Parietal lobe (tissue), 2 donors: ENCODE results near the gene GLB1L. TPM values are rescaled to one million over a fixed set of nuclear protein-coding genes. Genes with fewer than 3 reads are reported as not detected.
A peak's percentile ranks its signal among the peaks of the same experiment; 100 is the strongest.

Source experiments
- small RNA-seq: library from RNA; depleted of rRNA; stranded (forward); fragments of <200 nt; gene quantifications from one replicate; pipeline ENCODE3, GENCODE V24; 2014; ENCODE audit warnings: low replicate concordance
- total RNA-seq: library from RNA; depleted of rRNA; stranded (reverse); fragments of >200 nt; gene quantifications from one replicate; pipeline ENCODE4 v1.2.3, GENCODE V29; 2014

The GLB1L gene
- total RNA-seq, result 3.4 TPM

GRCh38 chr2:219245148-219245898 lies at the start of gene GLB1L, which contains the start of gene STK16:
TSS of gene GLB1L (minus strand) at chr2:219245444. CDS start at chr2:219243573, 1,871 bp downstream.
TSS of gene STK16 (plus strand) at chr2:219245479. CDS start at chr2:219246000, 521 bp downstream.

GRCh38 chr2:219279151-219279915 lies 34.1 kb upstream of the GLB1L start, which contains the start of gene DNAJB2:
TSS of gene DNAJB2 (plus strand) at chr2:219279366. CDS start at chr2:219279834, 468 bp downstream.

GRCh38 chr2:219253753-219254589 lies 8.7 kb upstream of the GLB1L start, which contains the start of gene TUBA4A:
TSS of gene TUBA4A (minus strand) at chr2:219253918. CDS start at chr2:219253858, 60 bp downstream.

DNA sequence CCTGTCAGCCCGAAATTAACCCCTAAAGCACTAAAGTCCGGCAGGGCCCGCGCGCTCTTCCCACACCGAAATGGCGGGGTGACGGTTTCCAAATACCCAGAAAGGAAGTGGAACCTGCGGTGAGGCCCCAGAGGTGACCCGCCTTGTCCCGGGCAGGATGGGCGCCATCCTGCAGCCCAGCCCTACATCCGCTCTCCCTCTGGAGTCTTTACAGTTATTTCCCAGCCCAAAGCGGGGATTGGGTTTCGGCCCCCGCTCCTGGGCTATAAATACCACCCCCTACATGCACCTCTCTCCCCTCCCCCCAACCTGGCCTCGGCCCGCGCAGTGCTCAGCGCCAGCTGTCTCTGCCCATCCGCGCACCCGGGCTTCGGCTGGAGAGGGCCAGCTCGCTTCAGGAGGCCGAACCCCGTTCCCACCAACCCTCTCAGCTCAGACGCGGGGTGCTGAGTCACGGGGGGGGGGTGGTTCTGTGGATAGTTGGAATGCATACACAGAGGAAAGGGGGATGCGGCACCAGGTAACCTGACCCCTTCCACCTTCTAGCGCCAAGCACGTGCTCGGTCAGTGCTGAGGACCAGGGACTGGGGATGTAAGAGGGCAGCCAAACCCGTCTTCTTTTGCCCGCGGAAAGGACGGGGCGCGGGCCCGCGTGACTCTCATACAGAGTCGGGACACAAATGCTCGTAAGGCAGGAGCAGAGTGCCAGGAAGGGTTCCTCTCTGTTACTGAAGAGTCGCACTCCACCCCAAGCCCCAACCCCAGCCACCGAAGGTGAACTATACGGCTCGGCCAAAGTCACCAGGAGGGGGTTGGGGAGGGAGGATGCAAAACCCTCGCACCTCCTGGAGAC lies 7.9 kb upstream of the GLB1L start, which contains the start of gene TUBA4B:
TSS of gene TUBA4B (plus strand) at position 344 of the 853 bp plus-strand sequence. CDS start at position 509, 165 bp downstream.

DNA sequence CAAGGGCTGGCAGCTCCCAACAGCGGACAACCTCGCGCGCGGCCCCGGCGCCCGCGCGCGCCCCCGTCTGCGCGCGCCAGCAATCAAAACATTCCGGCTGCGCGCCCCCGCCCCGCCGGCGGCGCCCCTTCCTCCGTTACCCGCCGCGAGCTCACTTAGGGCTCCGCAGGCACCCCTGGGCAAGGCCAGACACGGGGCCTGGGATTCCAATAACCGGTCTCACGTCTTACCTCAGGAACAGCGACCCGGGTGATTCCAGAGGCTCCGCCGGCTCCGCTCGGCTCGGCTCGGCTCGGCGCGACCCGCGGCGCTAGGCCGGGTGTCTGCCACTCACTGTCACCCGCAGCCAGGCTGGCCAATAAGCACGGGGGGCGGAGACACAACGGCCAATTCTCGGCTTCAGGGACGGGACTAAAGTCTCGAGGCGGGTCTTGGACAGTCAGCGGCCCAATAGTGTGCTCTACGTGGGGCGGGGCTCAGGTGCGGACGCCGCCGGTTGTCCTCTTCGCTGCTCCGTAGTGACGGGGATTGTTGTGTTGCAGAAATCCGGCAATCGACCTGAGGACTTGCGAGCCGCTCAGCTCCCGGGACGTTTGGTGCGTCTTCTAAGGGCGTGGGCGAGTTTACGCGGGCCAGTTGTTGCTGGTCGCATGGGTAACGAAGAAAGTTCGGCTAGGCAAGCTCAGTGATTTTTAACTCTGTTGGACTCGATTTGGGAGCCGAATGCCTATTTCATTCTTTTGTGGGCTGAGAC lies 15.8 kb downstream of the GLB1L start, which contains the start of the genes ANKZF1 and ATG9A:
TSS of gene ANKZF1 (plus strand) at position 502 of the 754 bp plus-strand sequence. CDS start 452 bp downstream, outside the sequence.
TSS of gene ATG9A (minus strand) at position 332 of the 754 bp plus-strand sequence. CDS start 1,612 bp downstream, outside the sequence.

DNA sequence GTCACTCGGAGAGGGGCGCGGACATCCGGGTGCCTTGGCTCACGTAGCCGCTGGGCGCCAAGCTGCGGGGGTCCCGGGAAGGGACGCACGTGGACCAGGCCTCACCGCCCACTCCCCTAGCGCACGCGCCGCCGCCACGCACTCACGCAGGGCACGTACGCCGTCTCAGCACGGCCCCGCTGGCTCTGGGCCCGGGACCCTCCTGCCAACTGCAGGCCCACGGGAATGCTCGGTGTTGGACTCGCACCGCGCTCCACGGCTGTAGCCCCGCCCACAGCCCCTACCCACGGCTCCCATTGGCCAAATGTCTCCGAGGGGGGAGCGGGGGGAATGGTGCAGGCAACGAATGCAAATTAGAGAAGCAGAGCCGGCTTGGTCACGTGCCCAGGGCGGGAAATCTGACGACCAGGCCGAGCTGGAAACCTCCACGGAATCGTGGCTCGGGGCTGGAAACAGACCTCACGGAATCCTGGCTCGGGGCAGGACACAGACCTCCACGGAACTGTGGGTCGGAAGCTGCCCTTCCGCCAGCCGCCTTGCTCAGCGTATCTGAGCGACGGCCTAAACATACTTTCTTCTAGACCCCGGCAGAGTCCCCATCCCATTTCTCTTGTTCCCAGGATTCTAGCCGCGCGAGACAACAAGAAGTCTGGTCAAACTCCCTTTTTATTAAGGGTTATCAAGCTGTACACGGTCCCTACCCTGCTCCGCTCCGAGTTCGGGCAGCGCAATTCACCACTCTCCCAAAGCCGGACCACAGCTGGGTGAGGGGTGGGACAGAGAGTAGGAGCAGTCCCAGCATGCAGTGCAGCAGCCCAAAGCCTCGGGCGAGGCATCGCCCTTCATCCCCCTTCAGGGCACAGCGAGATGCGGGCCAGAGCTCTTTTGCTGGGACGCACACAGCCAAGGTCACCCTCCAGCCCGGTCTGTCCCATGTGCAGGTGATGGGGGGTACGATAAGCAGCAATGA lies 26.2 kb downstream of the GLB1L start, which contains the start of gene ABCB6:
TSS of gene ABCB6 (minus strand) at position 227 of the 970 bp plus-strand sequence. CDS start 285 bp downstream, outside the sequence.

DNA sequence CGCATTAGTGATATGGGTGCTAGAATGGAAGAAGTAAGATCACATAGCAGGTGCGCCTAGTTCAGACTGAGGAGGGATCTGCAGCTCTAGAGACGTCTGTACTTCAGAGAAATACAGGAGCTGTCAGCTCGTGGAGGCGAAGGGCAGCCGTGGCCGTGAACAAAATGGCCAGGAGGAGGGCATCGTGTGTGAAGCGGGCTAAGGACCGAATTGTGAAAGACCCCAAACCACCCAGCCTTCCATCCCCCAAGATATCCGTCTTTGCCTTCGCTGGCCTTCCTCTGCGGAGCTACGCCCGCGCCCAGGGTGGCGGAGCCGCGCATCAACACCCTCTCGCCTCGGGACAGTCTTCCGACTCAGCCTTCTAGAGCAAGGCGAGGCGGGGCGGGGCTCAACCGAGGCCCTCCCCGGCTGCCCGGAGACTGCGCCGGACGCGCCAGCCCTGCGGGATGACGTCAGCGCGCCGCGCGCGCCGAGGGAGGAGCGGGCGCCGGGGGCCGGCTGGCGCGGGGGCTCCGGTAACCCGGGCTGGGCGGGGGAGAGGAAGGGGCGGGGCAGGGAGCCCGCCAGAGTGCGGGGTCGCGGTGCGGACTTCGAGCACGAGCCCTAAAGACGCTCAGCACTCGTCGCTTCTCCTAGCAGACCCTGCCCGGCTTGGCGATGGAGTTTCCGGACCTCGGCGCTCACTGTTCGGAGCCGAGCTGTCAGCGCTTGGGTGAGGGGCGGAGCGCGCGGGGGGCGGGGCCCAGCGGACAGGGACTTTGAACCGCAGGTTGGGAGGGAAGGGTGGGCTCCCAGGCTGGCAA lies 38.7 kb downstream of the GLB1L start, which contains the start of gene ZFAND2B:
TSS of gene ZFAND2B (plus strand) at position 455 of the 806 bp plus-strand sequence. CDS start at position 661, 206 bp downstream.

Small RNA genes lying within 50 kb of the gene (small RNA-seq; reads per million reads assigned to genes)
- 1.3 reads per million, percentile 74 among the genes with 10 or more reads in this experiment for gene MIR153-1

Other genes with a start within 250 kb of the GLB1L start
- 0.63 TPM for gene CFAP65, start 203.9 kb downstream of the GLB1L start, total RNA-seq
- not detected for gene IHH, start 184.5 kb downstream of the GLB1L start, total RNA-seq
- gene NHEJ1, start 84.6 kb downstream of the GLB1L start, total RNA-seq, result 12.2 TPM
- gene SLC23A3, start 75.4 kb downstream of the GLB1L start, total RNA-seq, result 0.63 TPM
- 27.5 TPM for gene CNPPD1, start 68.5 kb downstream of the GLB1L start, total RNA-seq
- 68.9 TPM for gene RETREG2, start 67.2 kb downstream of the GLB1L start, total RNA-seq
- 17.5 TPM for gene ZFAND2B, start 38.7 kb downstream of the GLB1L start, total RNA-seq
- gene ABCB6, start 26.5 kb downstream of the GLB1L start, total RNA-seq, result 47.9 TPM
- gene ATG9A, start 15.8 kb downstream of the GLB1L start, total RNA-seq, result 31.9 TPM
- gene ANKZF1, start 15.6 kb downstream of the GLB1L start, total RNA-seq, result 79.2 TPM
- gene STK16, start within 50 bp of the GLB1L start, total RNA-seq, result 16.9 TPM
- not detected for gene TUBA4B, start 7.8 kb upstream of the GLB1L start, total RNA-seq
- 0.94 TPM for gene TUBA4A, start 8.5 kb upstream of the GLB1L start, total RNA-seq
- gene DNAJB2, start 33.9 kb upstream of the GLB1L start, total RNA-seq, result 103 TPM
- gene PTPRN, start 64.0 kb upstream of the GLB1L start, total RNA-seq, result 30.7 TPM
- not detected for gene RESP18, start 87.3 kb upstream of the GLB1L start, total RNA-seq
- 17.2 TPM for gene DNPEP, start 142.5 kb upstream of the GLB1L start, total RNA-seq
- gene DES, start 172.9 kb upstream of the GLB1L start, total RNA-seq, result not detected
- 24.7 TPM for gene SPEG, start 189.4 kb upstream of the GLB1L start, total RNA-seq